A549 treated with AZD9567 at 1 μM for 4 hours (cell line): ENCODE results near the gene HOGA1. TPM values are rescaled to one million over a fixed set of nuclear protein-coding genes. Genes with fewer than 3 reads are reported as not detected.

Experiments
- total RNA-seq: library from RNA; stranded (reverse); fragments of 200-300 nt; extraction: Qiagen RNA extraction; gene quantifications from 5 replicates; pipeline ENCODE4 v1.2.3, GENCODE V29; 2022; ENCODE audit not compliant: insufficient read depth

Gene HOGA1
- total RNA-seq, result 1.6 to 2.2 TPM (median 1.9 TPM) in 5 replicates

DNA sequence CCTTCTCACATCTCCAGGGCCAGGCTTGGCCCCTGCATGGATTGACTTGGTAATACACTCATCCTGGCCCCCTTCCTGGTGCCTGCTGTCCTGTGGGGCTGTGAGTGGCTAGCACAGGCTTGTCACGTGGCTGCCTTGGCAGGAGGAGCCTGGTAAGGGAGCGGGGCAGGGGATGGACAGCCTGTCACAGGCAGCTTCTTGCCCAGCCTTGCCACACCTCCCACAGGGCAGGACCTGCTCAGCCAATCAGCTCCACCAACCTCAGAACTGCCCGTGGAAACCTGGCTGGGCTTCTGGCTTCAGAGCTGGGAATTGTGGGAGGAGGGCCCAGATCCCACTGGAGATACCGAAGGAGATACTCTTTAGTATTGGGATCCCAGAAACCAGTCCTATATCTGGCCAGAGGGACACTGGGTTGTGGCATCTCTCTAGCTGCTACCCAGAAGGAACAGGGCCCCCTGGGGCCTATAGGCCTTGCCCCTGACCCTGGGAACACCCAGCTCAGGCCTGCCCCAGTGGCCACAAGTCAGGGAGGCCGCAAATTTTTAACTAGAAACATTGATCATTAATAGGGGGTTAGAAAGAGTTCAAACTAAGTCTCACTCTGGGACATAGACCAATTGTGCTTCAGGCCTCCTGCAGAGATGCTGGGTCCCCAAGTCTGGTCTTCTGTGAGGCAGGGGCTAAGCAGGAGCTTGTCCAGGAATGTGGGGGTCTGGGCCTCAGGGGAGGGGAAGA, at the start of gene HOGA1:
Gene HOGA1, plus strand, starts transcription at position 330 of the 738 bp plus-strand sequence. Its CDS starts 315 bp downstream, at position 645.

GRCh38 chr10:97572214-97572989, 11.8 kb upstream of the HOGA1 start, which contains the start of gene ANKRD2:
Gene ANKRD2, plus strand, starts transcription at chr10:97572779. Its CDS starts 10 bp downstream, at chr10:97572789.

DNA sequence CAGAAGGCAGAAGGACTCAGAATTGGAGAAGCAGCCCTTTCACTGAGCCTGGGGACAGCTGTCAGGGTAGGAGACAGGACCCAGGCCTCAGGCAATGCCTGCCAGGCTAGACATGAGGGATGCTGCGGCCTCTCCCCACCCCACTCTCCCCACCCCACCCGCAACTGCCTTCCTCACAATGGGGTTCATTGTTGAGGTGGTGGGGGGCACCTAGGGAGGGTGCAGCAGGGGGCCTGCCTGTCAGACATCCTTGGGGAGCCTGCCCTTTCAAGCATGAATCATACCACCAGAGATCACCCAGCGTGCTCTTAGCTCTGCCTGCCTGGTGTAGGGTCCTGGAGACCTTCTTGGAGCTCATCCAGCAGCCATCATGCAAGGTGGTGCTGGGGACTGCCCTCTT, 5.3 kb downstream of the HOGA1 start, which contains the start of gene C10orf62:
Gene C10orf62, plus strand, starts transcription at position 243 of the 400 bp plus-strand sequence. CDS start 177 bp downstream, outside the sequence.

DNA sequence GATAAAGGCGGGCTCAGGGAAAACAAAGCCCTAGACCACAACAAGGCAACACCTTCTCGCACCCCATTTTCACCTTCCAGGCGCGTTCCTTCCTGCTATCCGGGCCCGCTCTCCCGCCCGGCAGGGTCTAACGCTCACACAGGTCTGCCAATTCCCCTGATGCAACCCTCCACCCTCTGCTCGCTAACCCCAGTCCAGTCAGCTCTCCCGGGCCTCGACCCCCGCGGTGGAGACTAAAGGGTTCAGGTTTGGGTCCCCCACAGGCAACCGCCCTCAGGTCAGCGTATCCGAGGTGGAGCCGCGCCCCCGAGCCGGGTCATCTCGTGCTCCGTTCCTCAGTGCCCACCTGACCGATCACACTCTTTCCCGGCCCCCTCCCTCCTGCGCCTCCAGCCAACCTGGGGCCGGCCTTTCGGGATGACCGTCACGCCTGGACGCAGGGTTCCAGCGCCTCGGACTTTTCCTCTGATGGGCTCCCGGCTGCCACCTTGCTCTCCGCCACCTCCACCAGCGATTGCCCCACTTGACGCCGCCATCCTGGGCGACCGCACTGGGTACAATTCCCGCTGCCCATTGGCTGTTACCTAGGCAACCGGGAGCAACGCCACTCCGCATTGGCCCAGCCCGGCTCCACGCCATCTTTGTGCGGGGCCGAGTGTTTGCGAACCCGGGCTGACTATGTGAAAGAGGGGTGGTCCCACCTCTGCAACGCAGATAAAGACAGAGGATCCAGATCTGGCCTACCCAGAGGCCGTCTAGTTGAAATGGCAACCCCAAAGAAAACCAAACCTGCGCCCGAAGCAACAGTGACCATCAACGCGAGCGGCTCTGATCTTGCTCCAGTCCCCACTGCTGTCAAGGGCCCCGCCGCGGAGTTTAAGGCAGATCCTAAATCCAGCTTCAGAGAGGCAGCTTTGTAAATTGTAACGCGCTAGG, 49.0 kb downstream of the HOGA1 start, which contains the start of gene MORN4:
Gene MORN4, minus strand, starts transcription at position 552 of the 936 bp plus-strand sequence. CDS start 13,847 bp downstream, outside the sequence.

GRCh38 chr10:97640174-97640867, 56.1 kb downstream of the HOGA1 start, which contains the start of gene PI4K2A:
Gene PI4K2A, plus strand, starts transcription at chr10:97640671. Its CDS starts 72 bp downstream, at chr10:97640743.

Other genes starting within 250 kb of the HOGA1 start
- gene FRAT2, start 249.7 kb upstream of the HOGA1 start, total RNA-seq, result 1.2 to 8.8 TPM (median 8.0 TPM) in 5 replicates
- 44.4 to 73.3 TPM (median 56.6 TPM) in 5 replicates for gene RRP12, start 183.0 kb upstream of the HOGA1 start, total RNA-seq
- gene PGAM1, start 158.2 kb upstream of the HOGA1 start, total RNA-seq, result 595 to 678 TPM (median 628 TPM) in 5 replicates
- 52.3 to 74.1 TPM (median 56.7 TPM) in 5 replicates for gene EXOSC1, start 138.4 kb upstream of the HOGA1 start, total RNA-seq
- 48.5 to 56.2 TPM (median 54.9 TPM) in 5 replicates for gene ZDHHC16, start 138.2 kb upstream of the HOGA1 start, total RNA-seq
- gene MMS19, start 86.0 kb upstream of the HOGA1 start, total RNA-seq, result 46.3 to 54.9 TPM (median 49.5 TPM) in 5 replicates
- gene UBTD1, start 85.5 kb upstream of the HOGA1 start, total RNA-seq, result 19.0 to 20.1 TPM (median 19.9 TPM) in 5 replicates
- gene ANKRD2, start 11.6 kb upstream of the HOGA1 start, total RNA-seq, result 4.4 to 6.8 TPM (median 5.9 TPM) in 4 of 5 replicates, not detected in the other
- not detected in 5 replicates for gene C10orf62, start 5.3 kb downstream of the HOGA1 start, total RNA-seq
- gene MORN4, start 49.1 kb downstream of the HOGA1 start, total RNA-seq, result 3.3 to 7.4 TPM (median 6.7 TPM) in 5 replicates
- 21.4 to 26.1 TPM (median 24.3 TPM) in 5 replicates for gene PI4K2A, start 56.3 kb downstream of the HOGA1 start, total RNA-seq
- 92.2 to 115 TPM (median 98.3 TPM) in 5 replicates for gene AVPI1, start 102.9 kb downstream of the HOGA1 start, total RNA-seq
- 40.2 to 50.8 TPM (median 46.9 TPM) in 5 replicates for gene MARVELD1, start 129.3 kb downstream of the HOGA1 start, total RNA-seq
- 14.1 to 27.4 TPM (median 24.7 TPM) in 5 replicates for gene ZFYVE27, start 152.7 kb downstream of the HOGA1 start, total RNA-seq
- gene SFRP5, start 187.6 kb downstream of the HOGA1 start, total RNA-seq, result 1.8 to 2.4 TPM (median 2.1 TPM) in 5 replicates